K562 (cell line): Measurements from ENCODE around the gene PCDHGA4. TPM values are rescaled to one million over a fixed set of nuclear protein-coding genes. Genes with fewer than 3 reads are reported as not detected.

Experiments
- ATAC-seq: fragments of 200-7000 bp; cut with Tn5 transposase; 3 replicates; pipeline ENCODE4 v1.9.1; 2020; ENCODE audit warnings: moderate library complexity
- BruUV-seq: library from RNA; stranded (reverse); fragments of 400-500 nt; replicated peaks from 2 replicates; lab custom pipeline; 2021; lab: Mats Ljungman, UMichigan
- CTCF ChIA-PET: fragments of 300-600 bp; formaldehyde crosslinking; extraction: SDS; loops from one replicate; lab custom pipeline; 2021; ENCODE audit warnings: low intra/inter-chr PET ratio; lab: Yijun Ruan, JAX
- POLR2A ChIA-PET: fragments of 300-600, 350-650 bp; sonication (Branson Sonifier 250); formaldehyde crosslinking; extraction: SDS; loops from one replicate; lab custom pipeline; 2021; ENCODE audit warnings: antibody characterized with exemption, inconsistent platforms; lab: Yijun Ruan, JAX
- DNase-seq, 4 experiments: peaks; one replicate each; pipeline versions ENCODE4 v3.0.0 to v3.0.0-alpha.2; 2011 to 2018; ENCODE audit warnings: low spot score in 3 of 4, mixed read lengths in 3 of 4; ENCODE audit errors: extremely low read depth in 1 of 4
- FAIRE-seq: peaks from 2 replicates; lab custom pipeline; 2011; peaks lifted over from hg19 to GRCh38; lab: Jason Lieb, UNC
- H2AFZ ChIP-seq: 2 replicates; pipeline ENCODE4 v1.6.0; 2011; ENCODE audit warnings: low read depth, low read length, control low read depth, inconsistent platforms
- H3K27ac ChIP-seq: fragments of 200-600 bp; 3 replicates; pipeline ENCODE4 v1.8.0; 2011; ENCODE audit warnings: low read depth, mild to moderate bottlenecking, control low read depth, inconsistent platforms, low read length, moderate library complexity, mixed read lengths; ENCODE audit errors: extremely low read depth
- H3K27me3 ChIP-seq, 2 experiments: fragments of 300-600 bp in 1 of 2; 2 replicates in 1 of 2; 3 replicates in 1 of 2; pipeline versions ENCODE4 v1.6.0 to v1.8.0; 2011; ENCODE audit warnings: inconsistent platforms in 2 of 2, low read length in 2 of 2, mild to moderate bottlenecking in 1 of 2, mixed read lengths in 1 of 2, moderate library complexity in 1 of 2; ENCODE audit not compliant: control insufficient read depth in 2 of 2, insufficient read depth in 2 of 2
- H3K36me3 ChIP-seq: fragments of 300-600 bp; 3 replicates; pipeline ENCODE4 v1.8.0; 2011; ENCODE audit warnings: mild to moderate bottlenecking, low read length, inconsistent platforms; ENCODE audit not compliant: control insufficient read depth, insufficient read depth
- H3K4me1 ChIP-seq, 2 experiments: fragments of 200-600 bp in 1 of 2; replicated peaks in 1 of 2; 2 replicates in 1 of 2; 3 replicates in 1 of 2; pipeline versions ENCODE4 v1.5.1 to v1.8.0; 2011; ENCODE audit warnings: inconsistent platforms in 2 of 2, low read length in 2 of 2, mild to moderate bottlenecking in 1 of 2, mixed read lengths in 1 of 2, moderate library complexity in 1 of 2; ENCODE audit not compliant: control insufficient read depth in 2 of 2, insufficient read depth in 2 of 2
- H3K4me2 ChIP-seq: 2 replicates; pipeline ENCODE4 v1.6.1; 2011; ENCODE audit warnings: low read length, control low read depth, inconsistent platforms, mixed read lengths; ENCODE audit not compliant: insufficient read depth
- H3K4me3 ChIP-seq: fragments of 200-600 bp; sonication (generic), shearing (Covaris generic); 2 replicates; pipeline ENCODE4 v1.5.1; 2016; ENCODE audit warnings: control low read depth, inconsistent platforms
- H3K79me2 ChIP-seq: fragments of 200-600 bp; 3 replicates; pipeline ENCODE4 v1.8.0; 2011; ENCODE audit warnings: low read length, inconsistent platforms; ENCODE audit not compliant: control insufficient read depth, insufficient read depth
- H3K9ac ChIP-seq, 2 experiments: 2 replicates each; pipeline versions ENCODE4 v1.6.0 to v1.6.1; 2011; ENCODE audit warnings: low read depth in 2 of 2, low read length in 2 of 2, control low read depth in 1 of 2, inconsistent platforms in 1 of 2, mild to moderate bottlenecking in 1 of 2, mixed read lengths in 1 of 2; ENCODE audit not compliant: insufficient read depth in 1 of 2
- H3K9me1 ChIP-seq: one replicate; pipeline ENCODE4 v1.6.0; 2011; ENCODE audit warnings: inconsistent platforms, mild to moderate bottlenecking, low read length, moderate library complexity; ENCODE audit not compliant: control insufficient read depth, insufficient read depth
- H3K9me3 ChIP-seq: replicated peaks from 2 replicates; pipeline ENCODE4 v1.5.1; 2011; ENCODE audit warnings: low read depth, low read length, inconsistent platforms; ENCODE audit not compliant: control insufficient read depth, insufficient read depth
- H4K20me1 ChIP-seq: replicated peaks from 2 replicates; pipeline ENCODE4 v1.6.1; 2011; ENCODE audit warnings: low read length, inconsistent platforms, mixed read lengths; ENCODE audit not compliant: control insufficient read depth, insufficient read depth
- CBX3 ChIP-seq, 2 experiments: IDR thresholded peaks; 1 replicate in 1 of 2; 2 replicates in 1 of 2; pipeline ENCODE4 v1.6.1; 2012; ENCODE audit warnings: inconsistent platforms in 2 of 2, low read length in 2 of 2, borderline replicate concordance in 1 of 2, control low read depth in 1 of 2
- NFXL1 ChIP-seq: fragments of 450-650 bp; formaldehyde crosslinking; IDR thresholded peaks from 2 replicates; pipeline ENCODE4 v1.4.0; 2021; ENCODE audit warnings: mild to moderate bottlenecking
- ZNF77 ChIP-seq: fragments of 250-450 bp; sonication (Bioruptor Pico); IDR thresholded peaks from 2 replicates; pipeline ENCODE4 v1.5.0; 2020
- WGBS: fragments of 100-300 bp; shearing (Covaris generic); methylation state at CpG from one replicate; pipeline ENCODE4 v1.1.6; 2016; ENCODE audit warnings: low coverage, mixed read lengths; ENCODE audit not compliant: insufficient coverage; ENCODE audit errors: missing lambda C conversion rate; 5-methylcytosine and 5-hydroxymethylcytosine counted together
- in situ Hi-C: fragments of 300-500 bp; cut with MboI; formaldehyde crosslinking; loops from 4 replicates; pipeline ENCODE4 v1.15.0; 2018; ENCODE audit warnings: inconsistent platforms, mixed read lengths
- intact Hi-C: fragments of 100-400 bp; cut with micrococcal nuclease; formaldehyde crosslinking; loops from 2 replicates; pipeline ENCODE4 v1.14.2; 2022
- polyA plus RNA-seq, 8 experiments: library from polyadenylated mRNA; depleted of rRNA in 4 of 8; stranded (reverse) in 5 of 8; unstranded in 3 of 8; fragments of >200 nt; fragmentation: Nextera tagmentation in 2 of 8; fragmentation: Illumina TruSeq in 1 of 8; extraction: Ambion mirVana in 2 of 8; extraction: Trizol in 1 of 8; gene quantifications; 2 replicates each; pipeline versions ENCODE4 v1.2.1 to v1.2.3, GENCODE V29; 2011 to 2014; ENCODE audit warnings: inconsistent platforms in 1 of 8, missing spikeins in 1 of 8
- total RNA-seq, 7 experiments: library from RNA; depleted of rRNA in 6 of 7; stranded (reverse); fragments of >200 nt in 6 of 7; fragmentation: Illumina TruSeq in 2 of 7; extraction: Trizol in 2 of 7; gene quantifications; 2 replicates each; pipeline versions ENCODE4 v1.2.1 to v1.2.3, GENCODE V29; 2011 to 2021; ENCODE audit warnings: low replicate concordance in 1 of 7
- TF ChIP-seq, protein P1 (sequence below): fragments of 450-650 bp; formaldehyde crosslinking; IDR thresholded peaks from 2 replicates; pipeline ENCODE4 v1.4.0; 2022; ENCODE audit warnings: missing genetic modification characterization
- TF ChIP-seq, protein P2 (sequence below), 2 experiments: IDR thresholded peaks; 2 replicates each; pipeline ENCODE4 v1.6.1; 2012; ENCODE audit warnings: improper control_type of control experiment in 2 of 2, low read depth in 2 of 2, low read length in 2 of 2, borderline replicate concordance in 1 of 2

The PCDHGA4 gene
- total and polyA plus RNA-seq, 9 of the 15 experiments (the other 6 are each of a cell fraction or from before 2014, with no cell fraction given), result 0.12 to 0.40 (median 0.36) TPM; not detected in 2

DNA sequence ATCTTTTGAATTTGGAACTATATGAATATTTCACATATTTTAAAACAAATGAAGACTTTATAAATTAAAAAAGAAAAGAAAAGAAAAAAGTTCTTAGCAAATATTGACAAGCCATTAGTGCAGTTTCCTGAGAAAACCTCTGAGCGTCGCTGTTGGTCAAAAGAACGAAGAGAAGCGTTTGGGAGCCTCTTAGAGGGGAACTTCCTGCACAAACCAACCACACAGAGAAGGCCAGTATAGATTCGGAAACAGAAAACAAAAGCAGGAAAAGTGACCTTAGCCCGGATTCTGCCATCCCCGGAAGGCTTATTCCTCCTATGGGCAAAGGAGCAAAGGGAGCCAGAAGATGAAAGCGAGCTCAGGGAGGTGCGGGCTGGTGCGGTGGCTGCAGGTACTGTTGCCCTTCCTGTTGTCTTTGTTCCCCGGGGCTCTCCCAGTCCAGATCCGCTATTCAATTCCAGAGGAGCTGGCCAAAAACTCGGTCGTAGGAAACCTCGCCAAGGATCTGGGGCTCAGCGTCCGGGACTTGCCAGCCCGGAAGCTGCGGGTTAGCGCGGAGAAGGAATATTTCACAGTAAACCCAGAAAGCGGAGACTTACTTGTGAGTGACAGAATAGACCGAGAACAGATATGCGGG is 5.1 kb downstream of the PCDHGA4 start, which contains the start of gene PCDHGB2:
TSS of gene PCDHGB2 (plus strand) at position 205 of the 637 bp plus-strand sequence. CDS start at position 347, 142 bp downstream.
- CTCF ChIA-PET, result interaction anchor here (1.0 to 2.3 kb wide), 3 partner anchors 152 to 204 kb away, joined by 3 to 12 read pairs (median 4); no protein-coding TSS in a partner anchor
- Histone ChIP-seq H3K9me1 (no peaks in the 10 kb centered on the region), H3K4me1 (peaks cover 3 to 17% of the 10 kb centered on the region in 2 experiments; a peak in 3 of 5 replicates), H3K79me2 (no peaks in the 10 kb centered on the region), H3K4me2 (peak within 1 kb of the TSS; percentile 35), H3K27ac (no peak within 1 kb of the TSS), H3K36me3 (no peaks in the 10 kb centered on the region), H3K9ac (peak within 1 kb of the TSS in 1 of 2 experiments; percentile 56; a peak in 2 of 4 replicates), H2AFZ (peak within 1 kb of the TSS; percentile 47; the same call in 1 of the 2 replicates), H3K27me3 (peaks cover 0 to 28% of the 10 kb centered on the region in 2 experiments; a peak in 3 of 5 replicates), H3K9me3 (no peaks in the 10 kb centered on the region; the same call in 1 of the 2 replicates), H4K20me1 (no peaks in the 10 kb centered on the region), H3K4me3 (peak within 1 kb of the TSS; percentile 33)
- intact Hi-C loops (no loop called here), in situ Hi-C loops (no loop called here)
- no TSS peak for BruUV-seq
- ATAC-seq, result peak; percentile 76
- POLR2A ChIA-PET, result no interaction called here
- peak in 2 of 4 experiments; percentile 40 to 56 for DNase-seq
- peak; percentile 66 for FAIRE-seq
- WGBS, result 10% methylated on average over 24 of the region's 24 CpGs
- TF ChIP-seq, protein P1, sequence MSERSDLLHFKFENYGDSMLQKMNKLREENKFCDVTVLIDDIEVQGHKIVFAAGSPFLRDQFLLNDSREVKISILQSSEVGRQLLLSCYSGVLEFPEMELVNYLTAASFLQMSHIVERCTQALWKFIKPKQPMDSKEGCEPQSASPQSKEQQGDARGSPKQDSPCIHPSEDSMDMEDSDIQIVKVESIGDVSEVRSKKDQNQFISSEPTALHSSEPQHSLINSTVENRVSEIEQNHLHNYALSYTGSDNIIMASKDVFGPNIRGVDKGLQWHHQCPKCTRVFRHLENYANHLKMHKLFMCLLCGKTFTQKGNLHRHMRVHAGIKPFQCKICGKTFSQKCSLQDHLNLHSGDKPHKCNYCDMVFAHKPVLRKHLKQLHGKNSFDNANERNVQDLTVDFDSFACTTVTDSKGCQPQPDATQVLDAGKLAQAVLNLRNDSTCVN (CRISPR knock-in tag), result no peak
- no peak for TF ChIP-seq ZNF77
- TF ChIP-seq, protein P2, sequence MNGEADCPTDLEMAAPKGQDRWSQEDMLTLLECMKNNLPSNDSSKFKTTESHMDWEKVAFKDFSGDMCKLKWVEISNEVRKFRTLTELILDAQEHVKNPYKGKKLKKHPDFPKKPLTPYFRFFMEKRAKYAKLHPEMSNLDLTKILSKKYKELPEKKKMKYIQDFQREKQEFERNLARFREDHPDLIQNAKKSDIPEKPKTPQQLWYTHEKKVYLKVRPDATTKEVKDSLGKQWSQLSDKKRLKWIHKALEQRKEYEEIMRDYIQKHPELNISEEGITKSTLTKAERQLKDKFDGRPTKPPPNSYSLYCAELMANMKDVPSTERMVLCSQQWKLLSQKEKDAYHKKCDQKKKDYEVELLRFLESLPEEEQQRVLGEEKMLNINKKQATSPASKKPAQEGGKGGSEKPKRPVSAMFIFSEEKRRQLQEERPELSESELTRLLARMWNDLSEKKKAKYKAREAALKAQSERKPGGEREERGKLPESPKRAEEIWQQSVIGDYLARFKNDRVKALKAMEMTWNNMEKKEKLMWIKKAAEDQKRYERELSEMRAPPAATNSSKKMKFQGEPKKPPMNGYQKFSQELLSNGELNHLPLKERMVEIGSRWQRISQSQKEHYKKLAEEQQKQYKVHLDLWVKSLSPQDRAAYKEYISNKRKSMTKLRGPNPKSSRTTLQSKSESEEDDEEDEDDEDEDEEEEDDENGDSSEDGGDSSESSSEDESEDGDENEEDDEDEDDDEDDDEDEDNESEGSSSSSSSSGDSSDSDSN (IDR thresholded peaks at IDR 0.05; ENCODE audit: borderline replicate concordance in 1 of 2, low read depth in 2 of 2, low read length in 2 of 2), result no peak
- TF ChIP-seq NFXL1 (CRISPR knock-in tag), result no peak
- TF ChIP-seq CBX3 (IDR thresholded peaks at IDR 0.05; ENCODE audit: borderline replicate concordance in 1 of 2, low read length in 2 of 2), result no peak
